Common myeloid progenitor, CD34-positive (primary cell): ENCODE results near the gene TBC1D21.

Experiments
- CTCF ChIA-PET: fragments of 350-600 bp; sonication (Branson Sonifier 250); formaldehyde crosslinking; loops from one replicate; lab custom pipeline; 2021; ENCODE audit warnings: antibody characterized with exemption; lab: Charles Lee
- POLR2A ChIA-PET: fragments of 350-600 bp; sonication (Branson Sonifier 250); formaldehyde crosslinking; loops from one replicate; lab custom pipeline; 2021; ENCODE audit warnings: antibody characterized with exemption; lab: Charles Lee
- DNase-seq, 3 donors: peaks; one replicate each; pipeline versions ENCODE4 v3.0.0 to v3.0.0-alpha.2; 2013
- H3K27ac ChIP-seq, 2 experiments: 1 replicate in 1 of 2; 2 replicates in 1 of 2; pipeline ENCODE4 v1.7.0; 2013; ENCODE audit warnings: inconsistent platforms in 2 of 2, low read length in 2 of 2, mild to moderate bottlenecking in 2 of 2, low read depth in 1 of 2, moderate library complexity in 1 of 2; ENCODE audit not compliant: severe bottlenecking in 2 of 2, insufficient read depth in 1 of 2, poor library complexity in 1 of 2
- H3K27me3 ChIP-seq, 5 experiments: replicated peaks in 2 of 5; 1 replicate in 3 of 5; 2 replicates in 2 of 5; pipeline versions ENCODE4 v1.6.1 to v1.7.0; 2013; ENCODE audit warnings: low read length in 4 of 5, mild to moderate bottlenecking in 2 of 5, moderate library complexity in 2 of 5, inconsistent platforms in 1 of 5; ENCODE audit not compliant: insufficient read depth in 5 of 5, control insufficient read depth in 4 of 5
- H3K36me3 ChIP-seq, 4 experiments: 1 replicate in 2 of 4; 2 replicates in 2 of 4; pipeline versions ENCODE4 v1.6.1 to v1.7.0; 2013; ENCODE audit warnings: low read length in 3 of 4, control low read depth in 1 of 4, mild to moderate bottlenecking in 1 of 4; ENCODE audit not compliant: control insufficient read depth in 4 of 4, insufficient read depth in 4 of 4
- H3K4me1 ChIP-seq, 4 experiments: 1 replicate in 3 of 4; 2 replicates in 1 of 4; pipeline versions ENCODE4 v1.6.1 to v1.7.1; 2013; ENCODE audit warnings: low read length in 3 of 4, mild to moderate bottlenecking in 3 of 4, control low read depth in 1 of 4, inconsistent platforms in 1 of 4, moderate library complexity in 1 of 4; ENCODE audit not compliant: control insufficient read depth in 4 of 4, insufficient read depth in 4 of 4; ENCODE audit errors: control extremely low read depth in 1 of 4
- H3K4me3 ChIP-seq, 7 experiments: 1 replicate in 4 of 7; 2 replicates in 3 of 7; pipeline versions ENCODE4 v1.5.1 to v1.7.0; 2013; ENCODE audit warnings: mild to moderate bottlenecking in 7 of 7, low read length in 6 of 7, moderate library complexity in 6 of 7, inconsistent platforms in 2 of 7, low read depth in 2 of 7, control low read depth in 1 of 7; ENCODE audit not compliant: insufficient read depth in 4 of 7, control insufficient read depth in 1 of 7; ENCODE audit errors: extremely low read depth in 1 of 7
- H3K9me3 ChIP-seq, 5 experiments: 1 replicate in 4 of 5; 2 replicates in 1 of 5; pipeline versions ENCODE4 v1.6.1 to v1.7.1; 2013; ENCODE audit warnings: low read length in 4 of 5, mild to moderate bottlenecking in 2 of 5, inconsistent platforms in 1 of 5, low read depth in 1 of 5, moderate library complexity in 1 of 5; ENCODE audit not compliant: control insufficient read depth in 4 of 5, insufficient read depth in 2 of 5; ENCODE audit errors: control extremely low read depth in 1 of 5
- WGBS: methylation state at CpG from one replicate; pipeline ENCODE4 v1.1.5; 2013; ENCODE audit not compliant: insufficient coverage; 5-methylcytosine and 5-hydroxymethylcytosine counted together

The TBC1D21 gene

GRCh38 chr15:73923488-73924164 lies 50.3 kb downstream of the TBC1D21 start:
- H3K27ac ChIP-seq = peak overlapping the region; percentile 4 to 49
- H3K27me3 ChIP-seq = no peaks in the 10 kb centered on the region
- H3K4me1 ChIP-seq = peaks cover 3 to 83% (median 80%) of the 10 kb centered on the region in 4 experiments
- WGBS = 71% methylated on average over 3 of the region's 6 CpGs
- H3K36me3 ChIP-seq = peaks cover 0 to 5% (median 2%) of the 10 kb centered on the region in 4 experiments
- H3K9me3 ChIP-seq = no peaks in the 10 kb centered on the region
- CTCF ChIA-PET = interaction anchor here (1.2 to 4.4 kb wide), 12 partner anchors 9 to 50 kb away, joined by 3 to 16 read pairs (median 5); partner anchors contain the start of gene TBC1D21
- POLR2A ChIA-PET = no interaction called here
- DNase-seq = no peak
- H3K4me3 ChIP-seq = peak overlapping the region in 1 of 7 experiments; percentile 19

GRCh38 chr15:73924171-73924921 lies 51.0 kb downstream of the TBC1D21 start:
- H3K9me3 ChIP-seq = no peaks in the 10 kb centered on the region
- peak; percentile 40 to 79 (median 71) for DNase-seq
- H3K27me3 ChIP-seq = no peaks in the 10 kb centered on the region
- peak overlapping the region; percentile 4 to 49 for H3K27ac ChIP-seq
- CTCF ChIA-PET = interaction anchor here (0.6 to 3.4 kb wide), 12 partner anchors 9 to 50 kb away, joined by 3 to 14 read pairs (median 4); partner anchors contain the start of gene TBC1D21
- peaks cover 3 to 89% (median 82%) of the 10 kb centered on the region in 4 experiments for H3K4me1 ChIP-seq
- 42% methylated on average over 10 of the region's 12 CpGs for WGBS
- POLR2A ChIA-PET = no interaction called here
- H3K4me3 ChIP-seq = peak overlapping the region in 1 of 7 experiments; percentile 19
- no peaks in the 10 kb centered on the region for H3K36me3 ChIP-seq

- POLR2A ChIA-PET = interaction anchor here (0.6 kb wide), 1 partner anchor 405 kb away, joined by 3 read pairs; no protein-coding TSS in a partner anchor
- no peak overlapping the region for H3K27ac ChIP-seq
- DNase-seq = no peak
- H3K4me1 ChIP-seq = peaks cover 2 to 75% (median 69%) of the 10 kb centered on the region in 4 experiments
- no peaks in the 10 kb centered on the region for H3K27me3 ChIP-seq
- WGBS = 78% methylated on average over 7 of the region's 8 CpGs
- no peaks in the 10 kb centered on the region for H3K9me3 ChIP-seq
- CTCF ChIA-PET = interaction anchor here (2.7 to 3.4 kb wide), 3 partner anchors 10 to 52 kb away, joined by 18 to 34 read pairs (median 20); partner anchors contain the start of gene TBC1D21
- H3K4me3 ChIP-seq = peak overlapping the region in 2 of 7 experiments; percentile 68 to 76
- H3K36me3 ChIP-seq = no peaks in the 10 kb centered on the region
Measured at GRCh38 chr15:73925848-73926218, 52.5 kb downstream of the TBC1D21 start.

DNA sequence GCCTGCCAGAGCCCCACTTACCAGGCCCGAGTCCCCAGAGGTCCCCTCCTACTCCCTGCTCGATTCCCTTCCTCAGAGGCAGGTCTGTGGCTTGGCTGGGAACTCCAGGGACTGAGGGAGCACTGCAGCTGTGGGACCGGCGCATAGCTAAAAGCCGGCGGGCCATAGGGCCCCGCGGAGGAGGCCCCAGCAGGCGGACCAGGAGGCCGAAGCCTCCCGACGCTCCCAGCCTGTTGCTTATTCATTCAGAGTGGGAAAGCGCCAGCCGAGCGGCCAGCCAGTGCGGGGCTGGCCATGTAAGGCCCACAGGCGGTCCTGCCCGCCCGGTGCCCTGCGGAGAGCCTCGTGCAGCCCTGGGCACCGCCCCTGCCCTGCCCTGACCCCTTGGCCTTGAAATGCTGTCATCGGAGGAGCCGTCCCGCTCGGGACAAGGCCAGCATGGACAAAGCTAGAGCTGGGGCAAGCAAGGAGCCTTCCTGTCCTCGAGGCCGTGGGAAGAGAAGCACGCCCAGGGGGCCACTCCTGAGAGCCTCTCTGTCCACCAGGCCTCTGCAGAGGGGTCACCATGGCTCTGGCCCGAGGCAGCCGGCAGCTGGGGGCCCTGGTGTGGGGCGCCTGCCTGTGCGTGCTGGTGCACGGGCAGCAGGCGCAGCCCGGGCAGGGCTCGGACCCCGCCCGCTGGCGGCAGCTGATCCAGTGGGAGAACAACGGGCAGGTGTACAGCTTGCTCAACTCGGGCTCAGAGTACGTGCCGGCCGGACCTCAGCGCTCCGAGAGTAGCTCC lies 53.0 kb downstream of the TBC1D21 start, which contains the start of gene LOXL1:
LOXL1 (plus strand) TSS at position 244 of the 784 bp plus-strand sequence; CDS start at position 566, 322 bp downstream.
- peak in 1 of 3 donors; percentile 34 for DNase-seq
- ChIA-PET CTCF (interaction anchor here (1.1 to 3.4 kb wide), 6 partner anchors 10 to 53 kb away, joined by 3 to 34 read pairs (median 15); partner anchors contain the start of gene TBC1D21), POLR2A (interaction anchor here (2.0 kb wide), 1 partner anchor 13 kb away, joined by 6 read pairs; no protein-coding TSS in a partner anchor)
- WGBS = 12% methylated on average over 44 of the region's 47 CpGs
- H3K36me3 ChIP-seq = no peaks in the 10 kb centered on the region
- H3K9me3 ChIP-seq = no peaks in the 10 kb centered on the region
- H3K4me1 ChIP-seq = peaks cover 2 to 75% (median 66%) of the 10 kb centered on the region in 4 experiments
- H3K4me3 ChIP-seq = peak within 1 kb of the TSS; percentile 28 to 76 (median 68)
- no peaks in the 10 kb centered on the region for H3K27me3 ChIP-seq
- no peak within 1 kb of the TSS for H3K27ac ChIP-seq

DNA sequence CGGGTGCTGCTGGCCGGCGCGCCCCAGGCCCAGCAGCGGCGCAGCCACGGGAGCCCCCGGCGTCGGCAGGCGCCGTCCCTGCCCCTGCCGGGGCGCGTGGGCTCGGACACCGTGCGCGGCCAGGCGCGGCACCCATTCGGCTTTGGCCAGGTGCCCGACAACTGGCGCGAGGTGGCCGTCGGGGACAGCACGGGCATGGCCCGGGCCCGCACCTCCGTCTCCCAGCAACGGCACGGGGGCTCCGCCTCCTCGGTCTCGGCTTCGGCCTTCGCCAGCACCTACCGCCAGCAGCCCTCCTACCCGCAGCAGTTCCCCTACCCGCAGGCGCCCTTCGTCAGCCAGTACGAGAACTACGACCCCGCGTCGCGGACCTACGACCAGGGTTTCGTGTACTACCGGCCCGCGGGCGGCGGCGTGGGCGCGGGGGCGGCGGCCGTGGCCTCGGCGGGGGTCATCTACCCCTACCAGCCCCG lies 53.7 kb downstream of the TBC1D21 start:
- Histone ChIP-seq H3K27ac (no peak overlapping the region), H3K36me3 (no peaks in the 10 kb centered on the region), H3K9me3 (no peaks in the 10 kb centered on the region), H3K4me1 (peaks cover 2 to 74% (median 63%) of the 10 kb centered on the region in 4 experiments), H3K27me3 (no peaks in the 10 kb centered on the region), H3K4me3 (peak overlapping the region; percentile 28 to 76 (median 68))
- peak; percentile 39 to 74 (median 67) for DNase-seq
- WGBS = 0% methylated on average over 53 of the region's 65 CpGs
- ChIA-PET CTCF (interaction anchor here (1.0 to 3.4 kb wide), 11 partner anchors 9 to 53 kb away, joined by 3 to 34 read pairs (median 6); partner anchors contain the start of gene TBC1D21), POLR2A (interaction anchor here (2.0 kb wide), 1 partner anchor 13 kb away, joined by 6 read pairs; no protein-coding TSS in a partner anchor)
